BE2C (cell line): ENCODE data around the gene EFNB2.

ENCODE experiments used
- DNase-seq: peaks from one replicate; pipeline ENCODE4 v3.0.0-alpha.2; 2020
- H3K27me3 ChIP-seq: fragments of 250-450 bp; sonication (Bioruptor Pico); 2 replicates; pipeline ENCODE4 v1.5.1; 2020; ENCODE audit warnings: mild to moderate bottlenecking
- H3K36me3 ChIP-seq: fragments of 250-450 bp; sonication (Bioruptor Pico); 2 replicates; pipeline ENCODE4 v1.5.1; 2020; ENCODE audit warnings: mild to moderate bottlenecking
- H3K4me1 ChIP-seq: fragments of 250-450 bp; sonication (Bioruptor Pico); 2 replicates; pipeline ENCODE4 v1.5.1; 2020
- H3K4me3 ChIP-seq: 2 replicates; pipeline ENCODE4 v1.5.1; 2011; ENCODE audit warnings: low read depth, low read length
- H3K9me3 ChIP-seq: fragments of 250-450 bp; sonication (Bioruptor Pico); 2 replicates; pipeline ENCODE4 v1.5.1; 2020
- TF ChIP-seq, protein P1 (sequence below): IDR thresholded peaks from 2 replicates; pipeline ENCODE4 v1.5.1; 2012; ENCODE audit warnings: mild to moderate bottlenecking, low read depth, low read length

Gene EFNB2

DNA sequence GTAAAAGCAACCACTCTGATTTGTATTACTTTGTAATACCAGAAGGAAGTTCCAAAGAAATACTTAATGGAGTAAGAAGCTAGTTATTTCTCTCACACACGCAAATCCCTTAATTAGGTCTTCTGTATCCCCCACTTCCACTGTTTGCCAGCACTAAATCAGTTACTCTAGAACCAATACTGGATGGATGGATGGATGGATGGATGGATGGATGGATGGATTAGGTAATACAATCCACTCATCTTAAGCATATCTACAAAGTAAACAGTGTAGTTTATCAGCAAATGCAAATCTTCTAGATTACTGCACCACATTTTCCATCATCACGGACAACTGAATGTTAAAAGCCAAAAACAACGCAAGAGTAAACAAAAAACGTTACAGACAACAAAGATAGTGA lies 5.2 kb upstream of the EFNB2 start:
- TF ChIP-seq, protein P1, sequence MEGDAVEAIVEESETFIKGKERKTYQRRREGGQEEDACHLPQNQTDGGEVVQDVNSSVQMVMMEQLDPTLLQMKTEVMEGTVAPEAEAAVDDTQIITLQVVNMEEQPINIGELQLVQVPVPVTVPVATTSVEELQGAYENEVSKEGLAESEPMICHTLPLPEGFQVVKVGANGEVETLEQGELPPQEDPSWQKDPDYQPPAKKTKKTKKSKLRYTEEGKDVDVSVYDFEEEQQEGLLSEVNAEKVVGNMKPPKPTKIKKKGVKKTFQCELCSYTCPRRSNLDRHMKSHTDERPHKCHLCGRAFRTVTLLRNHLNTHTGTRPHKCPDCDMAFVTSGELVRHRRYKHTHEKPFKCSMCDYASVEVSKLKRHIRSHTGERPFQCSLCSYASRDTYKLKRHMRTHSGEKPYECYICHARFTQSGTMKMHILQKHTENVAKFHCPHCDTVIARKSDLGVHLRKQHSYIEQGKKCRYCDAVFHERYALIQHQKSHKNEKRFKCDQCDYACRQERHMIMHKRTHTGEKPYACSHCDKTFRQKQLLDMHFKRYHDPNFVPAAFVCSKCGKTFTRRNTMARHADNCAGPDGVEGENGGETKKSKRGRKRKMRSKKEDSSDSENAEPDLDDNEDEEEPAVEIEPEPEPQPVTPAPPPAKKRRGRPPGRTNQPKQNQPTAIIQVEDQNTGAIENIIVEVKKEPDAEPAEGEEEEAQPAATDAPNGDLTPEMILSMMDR = no peak
- H3K27me3 ChIP-seq = no peaks in the 10 kb centered on the region

DNA sequence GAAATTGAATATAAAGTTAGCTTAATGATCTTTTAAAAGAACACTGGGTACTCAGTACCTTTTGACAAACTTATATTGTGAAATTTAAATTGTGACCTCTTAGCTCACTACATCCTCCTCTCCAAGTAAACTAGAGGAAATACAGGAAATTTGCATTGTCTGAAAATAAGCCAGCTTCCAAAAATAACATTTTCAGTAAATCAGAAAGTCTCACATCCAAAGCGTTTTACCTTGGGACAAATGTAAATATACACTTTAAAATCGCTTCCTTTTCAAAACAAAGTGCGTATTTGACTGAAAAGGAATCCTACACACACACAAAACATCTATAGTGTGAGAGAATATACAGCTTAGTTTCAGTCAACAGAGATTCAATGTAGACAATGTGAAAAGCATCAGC lies 2.1 kb upstream of the EFNB2 start:
- Histone ChIP-seq H3K4me1 (no peaks in the 10 kb centered on the region), H3K27me3 (no peaks in the 10 kb centered on the region), H3K4me3 (no peak overlapping the region), H3K9me3 (no peaks in the 10 kb centered on the region), H3K36me3 (peaks cover 9% of the 10 kb centered on the region)
- TF ChIP-seq, protein P1 = no peak
- no peak for DNase-seq

More for the DNA sequence above, 5.2 kb upstream of the EFNB2 start:
- Histone ChIP-seq H3K4me3 (no peak overlapping the region), H3K36me3 (peaks cover 18% of the 10 kb centered on the region), H3K9me3 (no peaks in the 10 kb centered on the region), H3K4me1 (no peaks in the 10 kb centered on the region)
- no peak for DNase-seq

DNA sequence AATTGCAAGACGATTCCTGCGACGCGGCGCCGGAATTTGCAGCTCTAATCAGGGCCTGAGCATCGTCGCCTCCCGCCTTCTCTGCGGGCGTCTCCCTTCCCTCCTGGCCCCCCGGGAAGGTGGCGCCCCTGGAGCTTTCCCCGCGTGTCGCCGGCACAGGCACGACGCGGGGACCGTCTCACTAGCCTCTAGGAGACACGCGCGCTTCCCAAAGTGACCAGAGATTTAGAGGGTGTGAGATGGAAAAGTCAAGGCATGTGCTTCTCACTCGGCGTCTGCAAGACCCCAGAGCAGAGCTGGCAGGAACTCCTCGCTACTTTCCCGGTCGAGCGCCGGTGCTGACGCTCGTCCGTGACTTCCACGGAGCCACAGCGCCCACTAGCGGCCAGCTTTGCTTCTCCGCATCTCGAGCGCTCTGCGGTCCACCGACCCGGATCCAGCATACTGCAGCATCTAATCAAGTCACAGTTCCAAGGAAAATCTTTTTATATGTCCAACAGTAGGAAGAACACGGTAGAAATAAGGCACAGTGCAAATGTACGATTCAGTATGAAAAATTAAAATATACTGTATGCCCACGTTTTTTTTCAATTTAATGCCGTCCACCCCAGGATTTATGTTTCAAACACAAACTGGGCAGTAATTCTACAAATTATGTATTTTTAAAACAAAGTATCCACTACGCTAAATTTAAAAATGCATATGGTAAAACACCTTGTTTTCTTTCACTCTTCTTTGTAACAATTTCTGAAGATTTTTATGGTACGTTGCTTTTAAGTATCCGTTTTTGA lies 977 bp upstream of the EFNB2 start:
- peak; percentile 96 for DNase-seq
- Histone ChIP-seq H3K27me3 (no peaks in the 10 kb centered on the region), H3K4me1 (no peaks in the 10 kb centered on the region; the same call in 1 of the 2 replicates), H3K36me3 (peaks cover 9% of the 10 kb centered on the region), H3K9me3 (no peaks in the 10 kb centered on the region), H3K4me3 (peak overlapping the region; percentile 65)
- TF ChIP-seq, protein P1 = peak; percentile 98

DNA sequence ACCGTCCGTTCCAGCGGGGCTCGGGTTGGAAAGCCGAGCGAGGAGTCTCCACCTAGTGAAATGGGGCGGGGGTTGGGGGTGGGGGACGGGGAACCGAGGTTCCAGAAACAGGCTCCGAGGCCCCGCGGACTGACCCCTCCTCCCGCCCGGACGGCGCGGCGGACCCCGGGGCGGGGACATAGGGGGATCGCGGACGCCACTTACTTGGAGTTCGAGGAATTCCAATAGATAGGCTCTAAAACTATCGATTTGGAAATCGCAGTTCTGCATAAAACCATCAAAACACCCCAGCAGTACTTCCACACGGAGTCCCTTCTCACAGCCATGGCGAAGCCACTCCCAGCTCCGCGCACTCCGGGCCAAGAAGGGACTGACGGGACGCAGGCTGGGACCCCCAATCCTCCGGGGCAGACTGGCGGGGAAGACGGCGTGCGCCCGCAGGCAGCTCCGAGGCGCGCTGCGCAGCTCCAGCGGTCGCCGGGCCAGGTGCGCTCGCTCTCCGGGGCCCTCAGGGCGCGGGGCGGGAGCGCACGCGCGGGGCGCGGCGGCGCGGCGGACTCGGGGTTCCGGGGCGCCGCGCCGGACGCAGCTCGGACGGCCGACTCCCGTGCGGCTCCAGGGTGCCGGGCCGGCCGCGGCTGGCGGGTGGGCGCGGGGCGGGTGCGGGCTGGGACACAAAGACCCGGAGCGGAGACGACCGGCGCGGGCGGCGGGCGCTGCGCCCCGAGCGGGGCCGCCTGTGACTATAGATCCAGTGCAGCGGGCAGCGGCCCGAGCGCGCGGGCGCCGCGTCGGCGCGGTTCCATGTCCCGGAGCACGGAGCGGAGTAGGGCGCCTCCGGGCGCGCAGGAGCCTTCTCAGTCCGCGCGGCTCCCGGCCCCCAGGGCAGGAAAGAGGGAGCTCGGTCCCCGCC lies 567 bp downstream of the EFNB2 start:
- TF ChIP-seq, protein P1 = no peak
- H3K36me3 ChIP-seq = peaks cover 5% of the 10 kb centered on the region; the same call in 1 of the 2 replicates
- no peaks in the 10 kb centered on the region for H3K27me3 ChIP-seq
- H3K9me3 ChIP-seq = no peaks in the 10 kb centered on the region
- H3K4me1 ChIP-seq = peaks cover 14% of the 10 kb centered on the region
- peak; percentile 35 for DNase-seq
- H3K4me3 ChIP-seq = peak overlapping the region; percentile 85

DNA sequence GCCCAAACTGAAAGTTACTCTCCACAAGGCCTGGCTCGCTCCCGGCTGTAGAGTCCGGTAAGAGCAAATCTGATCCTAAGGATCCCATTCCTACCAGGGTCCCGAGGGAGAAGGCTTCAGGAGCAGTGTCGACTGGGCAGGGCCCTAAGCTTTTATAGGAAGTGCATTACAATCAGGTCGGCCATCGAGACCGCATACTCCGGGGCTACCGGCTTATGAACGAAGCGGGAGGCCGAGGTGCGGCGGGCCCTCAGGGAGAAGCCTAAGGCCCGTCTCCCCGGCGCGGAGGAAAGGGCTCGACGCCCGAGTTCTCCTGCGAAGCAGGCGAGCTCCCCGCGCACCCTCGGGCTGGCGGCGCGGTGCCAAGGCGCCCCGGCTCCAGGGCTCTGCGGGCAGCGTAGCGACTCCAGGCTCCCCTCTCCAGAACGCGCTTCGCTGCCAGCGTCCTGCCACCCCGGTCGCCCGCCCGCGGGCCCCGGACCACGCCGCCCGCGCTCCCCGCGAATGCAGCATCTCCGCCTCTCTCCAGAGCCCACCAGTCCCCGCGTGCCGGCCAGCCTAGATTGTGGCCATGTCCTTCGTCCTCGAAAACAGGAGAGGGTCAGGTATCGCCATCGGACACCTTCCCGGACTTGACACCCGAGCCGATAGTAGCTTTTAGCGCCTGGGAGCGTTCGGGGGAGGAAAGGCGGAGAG lies 1.4 kb downstream of the EFNB2 start:
- Histone ChIP-seq H3K27me3 (no peaks in the 10 kb centered on the region), H3K4me1 (peaks cover 20% of the 10 kb centered on the region), H3K9me3 (no peaks in the 10 kb centered on the region), H3K4me3 (peak overlapping the region; percentile 85), H3K36me3 (peaks cover 5% of the 10 kb centered on the region; the same call in 1 of the 2 replicates)
- TF ChIP-seq, protein P1 = no peak
- DNase-seq = peak; percentile 65
